ENCODE measurements around the gene THADA.

GRCh38 chr2:43375746-43376522 lies 219.9 kb downstream of the THADA start:
- no peak for TF ChIP-seq CTCF (IDR thresholded peaks at IDR 0.05)
- TF ChIP-seq EP300 (IDR thresholded peaks at IDR 0.05): no peak

All from upper lobe of left lung (tissue), 4 donors.